ENCODE measurements around the gene TTC7B. TPM values are rescaled to one million over a fixed set of nuclear protein-coding genes. Genes with fewer than 3 reads are reported as not detected.

Gene TTC7B
- total RNA-seq, 2 experiments from 2014 or later = 4.9 to 8.3 TPM

- H3K4me1 Mint-ChIP-seq = no peaks in the 10 kb centered on the region
- no peaks in the 10 kb centered on the region for H3K9me3 Mint-ChIP-seq (ENCODE audit: low read depth)
- no peaks in the 10 kb centered on the region for H3K27me3 Mint-ChIP-seq
- CTCF ChIA-PET = no interaction called here
- no peak for ATAC-seq
- no peak overlapping the region for H3K27ac Mint-ChIP-seq
- no peak for DNase-seq
- no peak overlapping the region for H3K4me3 Mint-ChIP-seq
- no peaks in the 10 kb centered on the region for H3K36me3 Mint-ChIP-seq
Measured at GRCh38 chr14:90808759-90809529, 7.3 kb downstream of the TTC7B start.

GRCh38 chr14:90807060-90807459 lies 9.2 kb downstream of the TTC7B start:
- peaks cover 2% of the 10 kb centered on the region for H3K4me1 Mint-ChIP-seq
- no peaks in the 10 kb centered on the region for H3K36me3 Mint-ChIP-seq
- ATAC-seq (no peak), DNase-seq (no peak)
- CTCF ChIA-PET = no interaction called here
- H3K27me3 Mint-ChIP-seq = no peaks in the 10 kb centered on the region
- H3K4me3 Mint-ChIP-seq = no peak overlapping the region
- no peak overlapping the region for H3K27ac Mint-ChIP-seq
- H3K9me3 Mint-ChIP-seq (ENCODE audit: low read depth) = no peaks in the 10 kb centered on the region

GRCh38 chr14:90805662-90806540 lies 10.3 kb downstream of the TTC7B start:
- CTCF ChIA-PET = no interaction called here
- Mint-ChIP-seq H3K27ac (no peak overlapping the region), H3K9me3 (ENCODE audit: low read depth) (no peaks in the 10 kb centered on the region), H3K4me1 (peaks cover 9% of the 10 kb centered on the region), H3K27me3 (no peaks in the 10 kb centered on the region), H3K4me3 (no peak overlapping the region), H3K36me3 (no peaks in the 10 kb centered on the region)
- DNase-seq (no peak), ATAC-seq (no peak)

- CTCF ChIA-PET = no interaction called here
- no peaks in the 10 kb centered on the region for H3K27me3 Mint-ChIP-seq
- no peaks in the 10 kb centered on the region for H3K36me3 Mint-ChIP-seq
- no peaks in the 10 kb centered on the region for H3K9me3 Mint-ChIP-seq (ENCODE audit: low read depth)
- no peak overlapping the region for H3K4me3 Mint-ChIP-seq
- peaks cover 11% of the 10 kb centered on the region for H3K4me1 Mint-ChIP-seq
- H3K27ac Mint-ChIP-seq = no peak overlapping the region
- no peak for DNase-seq
- ATAC-seq = no peak
Measured at GRCh38 chr14:90805084-90805391, 11.2 kb downstream of the TTC7B start.

GRCh38 chr14:90804292-90805083 lies 11.7 kb downstream of the TTC7B start:
- Mint-ChIP-seq H3K36me3 (no peaks in the 10 kb centered on the region), H3K27ac (no peak overlapping the region), H3K27me3 (no peaks in the 10 kb centered on the region), H3K9me3 (ENCODE audit: low read depth) (no peaks in the 10 kb centered on the region), H3K4me1 (peaks cover 11% of the 10 kb centered on the region), H3K4me3 (no peak overlapping the region)
- no peak for DNase-seq
- no peak for ATAC-seq
- CTCF ChIA-PET = no interaction called here

- ATAC-seq = no peak
Measured at GRCh38 chr14:90803249-90803648, 13.0 kb downstream of the TTC7B start.

GRCh38 chr14:90799420-90799819 lies 16.8 kb downstream of the TTC7B start:
- ATAC-seq (no peak), DNase-seq (no peak)
- H3K36me3 Mint-ChIP-seq = no peaks in the 10 kb centered on the region
- no peak overlapping the region for H3K27ac Mint-ChIP-seq
- CTCF ChIA-PET = no interaction called here
- peaks cover 11% of the 10 kb centered on the region for H3K4me1 Mint-ChIP-seq
- H3K9me3 Mint-ChIP-seq (ENCODE audit: low read depth) = no peaks in the 10 kb centered on the region
- no peaks in the 10 kb centered on the region for H3K27me3 Mint-ChIP-seq
- no peak overlapping the region for H3K4me3 Mint-ChIP-seq

More at GRCh38 chr14:90803249-90803648, 13.0 kb downstream of the TTC7B start:
- no peak for DNase-seq
- Mint-ChIP-seq H3K9me3 (ENCODE audit: low read depth) (no peaks in the 10 kb centered on the region), H3K27me3 (no peaks in the 10 kb centered on the region), H3K4me1 (peaks cover 11% of the 10 kb centered on the region), H3K4me3 (no peak overlapping the region), H3K27ac (no peak overlapping the region), H3K36me3 (no peaks in the 10 kb centered on the region)
- CTCF ChIA-PET = no interaction called here

- DNase-seq = no peak
- CTCF ChIA-PET = no interaction called here
- H3K27me3 Mint-ChIP-seq = no peaks in the 10 kb centered on the region
- no peak for ATAC-seq
- H3K4me3 Mint-ChIP-seq = no peak overlapping the region
- no peak overlapping the region for H3K27ac Mint-ChIP-seq
- H3K36me3 Mint-ChIP-seq = no peaks in the 10 kb centered on the region
- H3K4me1 Mint-ChIP-seq = peaks cover 11% of the 10 kb centered on the region
- no peaks in the 10 kb centered on the region for H3K9me3 Mint-ChIP-seq (ENCODE audit: low read depth)
Measured at GRCh38 chr14:90797919-90798318, 18.3 kb downstream of the TTC7B start.

GRCh38 chr14:90797451-90797850 lies 18.8 kb downstream of the TTC7B start:
- Mint-ChIP-seq H3K9me3 (ENCODE audit: low read depth) (no peaks in the 10 kb centered on the region), H3K27me3 (no peaks in the 10 kb centered on the region)

GRCh38 chr14:90796329-90796728 lies 19.9 kb downstream of the TTC7B start:
- no peaks in the 10 kb centered on the region for H3K27me3 Mint-ChIP-seq
- H3K27ac Mint-ChIP-seq = no peak overlapping the region
- DNase-seq (no peak), ATAC-seq (no peak)
- no peaks in the 10 kb centered on the region for H3K36me3 Mint-ChIP-seq
- no peak overlapping the region for H3K4me3 Mint-ChIP-seq
- no peaks in the 10 kb centered on the region for H3K9me3 Mint-ChIP-seq (ENCODE audit: low read depth)
- peaks cover 5% of the 10 kb centered on the region for H3K4me1 Mint-ChIP-seq
- CTCF ChIA-PET = no interaction called here

More at GRCh38 chr14:90797451-90797850, 18.8 kb downstream of the TTC7B start:
- CTCF ChIA-PET = no interaction called here
- Mint-ChIP-seq H3K4me3 (no peak overlapping the region), H3K36me3 (no peaks in the 10 kb centered on the region), H3K27ac (no peak overlapping the region), H3K4me1 (peaks cover 11% of the 10 kb centered on the region)
- ATAC-seq (no peak), DNase-seq (no peak)

GRCh38 chr14:90795744-90796143 lies 20.5 kb downstream of the TTC7B start:
- CTCF ChIA-PET = no interaction called here

GRCh38 chr14:90791486-90791885 lies 24.7 kb downstream of the TTC7B start:
- Mint-ChIP-seq H3K9me3 (ENCODE audit: low read depth) (no peaks in the 10 kb centered on the region), H3K27me3 (no peaks in the 10 kb centered on the region), H3K4me3 (no peak overlapping the region), H3K4me1 (no peaks in the 10 kb centered on the region), H3K27ac (no peak overlapping the region), H3K36me3 (no peaks in the 10 kb centered on the region)
- CTCF ChIA-PET = no interaction called here
- no peak for DNase-seq
- no peak for ATAC-seq

More at GRCh38 chr14:90795744-90796143, 20.5 kb downstream of the TTC7B start:
- Mint-ChIP-seq H3K36me3 (no peaks in the 10 kb centered on the region), H3K4me3 (no peak overlapping the region), H3K4me1 (peaks cover 2% of the 10 kb centered on the region), H3K9me3 (ENCODE audit: low read depth) (no peaks in the 10 kb centered on the region), H3K27ac (no peak overlapping the region), H3K27me3 (no peaks in the 10 kb centered on the region)
- no peak for ATAC-seq
- DNase-seq = no peak

GRCh38 chr14:90788031-90788430 lies 28.2 kb downstream of the TTC7B start:
- Mint-ChIP-seq H3K27me3 (no peaks in the 10 kb centered on the region), H3K4me1 (no peaks in the 10 kb centered on the region), H3K36me3 (no peaks in the 10 kb centered on the region), H3K27ac (no peak overlapping the region), H3K4me3 (no peak overlapping the region), H3K9me3 (ENCODE audit: low read depth) (no peaks in the 10 kb centered on the region)
- CTCF ChIA-PET = no interaction called here
- no peak for DNase-seq
- ATAC-seq = no peak

All from activated CD8-positive, alpha-beta memory T cell treated with anti-CD3 and anti-CD28 coated beads, Interleukin-2, amount 10 ng/mL, durations not matched to agents 7 days and 5 days (primary cell).